Measurements from ENCODE around the gene ACADM. TPM values are rescaled to one million over a fixed set of nuclear protein-coding genes. Genes with fewer than 3 reads are reported as not detected.

The ACADM gene
- total and polyA plus RNA-seq, 2 of the 13 experiments (the other 11 are each of a cell fraction or from before 2014, with no cell fraction given) = 43.7 to 92.2 TPM

GRCh38 chr1:75797273-75797588 lies 72.7 kb downstream of the ACADM start:
- CTCF ChIA-PET (ENCODE audit: low intra/inter-chr PET ratio, low total read pairs) = no interaction called here
- no peaks in the 10 kb centered on the region for H3K9me3 ChIP-seq (ENCODE audit: low read length)
- H3K9ac ChIP-seq (ENCODE audit: insufficient read depth, low read depth, low read length) = no peak overlapping the region
- peaks cover 1% of the 10 kb centered on the region for H3K79me2 ChIP-seq (ENCODE audit: insufficient read depth, low read length)
- intact Hi-C loops (cut with micrococcal nuclease; ENCODE audit: unreplicated experiment) = no loop called here
- H2AFZ ChIP-seq (ENCODE audit: low read length) = no peak overlapping the region
- DNase-seq (ENCODE audit: low spot score) (no peak), FAIRE-seq (no peak), ATAC-seq (peak; percentile 38)
- in situ Hi-C loops (cut with HindIII; ENCODE audit: extremely low pct_ligation_motif_present, low pct_unique_long_range_greater_than_20kb) = no loop called here
- H3K4me2 ChIP-seq (ENCODE audit: low read depth, low read length) = no peak overlapping the region
- POLR2A ChIA-PET = interaction anchor here (6.6 kb wide), 1 partner anchor 10 kb away, joined by 54 read pairs; the partner anchor contains the start of gene RABGGTB
- no peaks in the 10 kb centered on the region for H3K27me3 ChIP-seq (ENCODE audit: control insufficient read depth in 1 of 2, insufficient read depth in 2 of 2, low read length in 2 of 2)
- 82% methylated on average over 6 of the region's 6 CpGs for WGBS (ENCODE audit: low lambda C conversion rate)
- H3K36me3 ChIP-seq (replicated peaks in 1 of 2; ENCODE audit: control insufficient read depth in 1 of 2, insufficient read depth in 2 of 2, low read length in 2 of 2) = peaks cover 4 to 33% of the 10 kb centered on the region in 2 experiments
- H3K27ac ChIP-seq (ENCODE audit: extremely low read length, insufficient read depth, low read length) = no peak overlapping the region
- H4K20me1 ChIP-seq (ENCODE audit: insufficient read depth, low read length) = peaks cover 45% of the 10 kb centered on the region
- peaks cover 20% of the 10 kb centered on the region for H3K4me1 ChIP-seq (ENCODE audit: insufficient read depth, low read length)
- BruUV-seq (replicated peaks) = no TSS peak
- no peak overlapping the region for H3K4me3 ChIP-seq (replicated peaks in 1 of 3; ENCODE audit: insufficient read depth in 1 of 3, low read depth in 2 of 3, low read length in 3 of 3)
- TF ChIP-seq ZNF292 (CRISPR knock-in tag; IDR thresholded peaks at IDR 0.05; ENCODE audit: borderline replicate concordance, low read depth) (no peak), SALL2 (CRISPR knock-in tag; IDR thresholded peaks at IDR 0.05) (no peak), GFI1 (CRISPR knock-in tag; IDR thresholded peaks at IDR 0.05; ENCODE audit: borderline replicate concordance) (no peak), PAXIP1 (CRISPR knock-in tag; conservative IDR thresholded peaks at IDR 0.05) (no peak), ZNF329 (CRISPR knock-in tag; IDR thresholded peaks at IDR 0.05; ENCODE audit: low read depth) (no peak), TFAP4 (IDR thresholded peaks at IDR 0.05; ENCODE audit: borderline replicate concordance, low read depth) (no peak), POLR2A (IDR thresholded peaks at IDR 0.05; ENCODE audit: insufficient read depth in 1 of 2, low read depth in 2 of 2, low read length in 2 of 2) (peak in 1 of 2 experiments; percentile 37; a peak in 1 of 4 replicates), MXI1 (IDR thresholded peaks at IDR 0.05; ENCODE audit: borderline replicate concordance, low read depth, low read length) (no peak), IKZF4 (CRISPR knock-in tag; IDR thresholded peaks at IDR 0.05; ENCODE audit: borderline replicate concordance, low read depth, not compliant biosample characterization) (no peak), PHF5A (CRISPR knock-in tag; IDR thresholded peaks at IDR 0.05; ENCODE audit: low read depth, unreplicated experiment) (no peak), RAD21 (CRISPR knock-in tag; IDR thresholded peaks at IDR 0.05) (no peak), PHF21A (CRISPR knock-in tag; IDR thresholded peaks at IDR 0.05) (no peak), ZNF510 (CRISPR knock-in tag; IDR thresholded peaks at IDR 0.05; ENCODE audit: low read depth) (no peak), POLR2G (IDR thresholded peaks at IDR 0.05; ENCODE audit: low read depth, low read length) (peak; percentile 52), SCMH1 (CRISPR knock-in tag; IDR thresholded peaks at IDR 0.05; ENCODE audit: borderline replicate concordance) (no peak), SRSF4 (IDR thresholded peaks at IDR 0.05; ENCODE audit: low read depth, low read length, poor library complexity, severe bottlenecking) (peak; percentile 23), DBP (CRISPR knock-in tag; IDR thresholded peaks at IDR 0.05; ENCODE audit: not compliant biosample characterization) (no peak), ATF7-NPFF (CRISPR knock-in tag; IDR thresholded peaks at IDR 0.05; ENCODE audit: low read depth) (no peak)
- TF ChIP-seq, protein P1, sequence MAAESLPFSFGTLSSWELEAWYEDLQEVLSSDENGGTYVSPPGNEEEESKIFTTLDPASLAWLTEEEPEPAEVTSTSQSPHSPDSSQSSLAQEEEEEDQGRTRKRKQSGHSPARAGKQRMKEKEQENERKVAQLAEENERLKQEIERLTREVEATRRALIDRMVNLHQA (CRISPR knock-in tag; IDR thresholded peaks at IDR 0.05) = no peak
